C1 segment of cervical spinal cord (tissue), 14 donors: ENCODE results near the gene DAAM1.

Source experiments
- DNase-seq, 14 donors: peaks; one replicate each; lab custom pipeline; 2025; lab: John Stamatoyannopoulos, UW

DAAM1 gene

DNA sequence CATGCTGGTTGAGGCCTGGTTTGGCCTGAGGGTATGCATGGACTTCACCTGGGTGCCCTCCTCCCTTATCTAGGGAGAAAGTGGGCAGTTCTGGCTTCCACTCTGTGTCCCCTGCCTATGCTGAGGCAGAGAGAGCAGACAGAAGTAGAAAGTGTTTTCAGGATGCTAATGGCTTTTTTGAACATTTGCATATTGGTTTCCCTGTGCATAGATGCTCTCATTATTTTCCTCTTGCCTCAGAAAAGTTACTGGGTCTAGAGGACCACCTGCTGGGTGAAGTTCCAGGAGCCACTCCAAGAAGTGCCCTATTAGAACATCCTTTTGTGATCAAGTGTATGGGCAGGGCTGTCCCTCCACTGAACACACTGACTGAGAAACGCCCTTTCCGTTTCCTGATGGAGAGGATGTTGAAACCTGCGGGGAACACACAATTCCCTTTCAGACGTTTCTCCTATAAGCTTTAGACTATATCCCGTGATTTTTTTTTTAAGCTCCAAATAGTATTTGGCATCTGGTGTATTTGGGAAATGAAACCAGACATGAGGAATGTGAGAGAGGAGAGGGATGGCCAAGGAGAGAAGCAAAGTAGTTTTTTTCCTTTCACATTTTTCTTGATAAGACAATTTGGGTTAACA is 66.6 kb downstream of the DAAM1 start:
- DNase-seq, result no peak

DNA sequence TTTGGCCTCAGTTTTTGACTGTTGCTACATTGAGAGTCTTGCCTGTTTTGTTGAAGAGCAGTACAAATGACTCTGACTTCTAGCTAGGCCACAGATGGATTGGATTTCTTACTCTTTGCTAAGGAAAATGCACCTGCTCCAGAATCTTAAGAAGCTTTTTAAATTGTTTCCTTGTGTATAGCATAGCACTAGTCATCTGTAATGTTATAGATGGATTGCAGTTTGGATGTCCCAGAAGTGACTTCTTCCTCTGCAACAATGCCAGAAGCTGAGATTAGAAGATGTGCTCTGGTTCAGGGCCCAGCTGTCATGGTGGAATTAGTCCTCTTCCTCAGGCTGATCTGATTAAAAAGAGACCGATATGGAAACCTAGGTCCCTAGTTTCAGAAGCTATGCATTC is 67.9 kb downstream of the DAAM1 start:
- no peak for DNase-seq

DNA sequence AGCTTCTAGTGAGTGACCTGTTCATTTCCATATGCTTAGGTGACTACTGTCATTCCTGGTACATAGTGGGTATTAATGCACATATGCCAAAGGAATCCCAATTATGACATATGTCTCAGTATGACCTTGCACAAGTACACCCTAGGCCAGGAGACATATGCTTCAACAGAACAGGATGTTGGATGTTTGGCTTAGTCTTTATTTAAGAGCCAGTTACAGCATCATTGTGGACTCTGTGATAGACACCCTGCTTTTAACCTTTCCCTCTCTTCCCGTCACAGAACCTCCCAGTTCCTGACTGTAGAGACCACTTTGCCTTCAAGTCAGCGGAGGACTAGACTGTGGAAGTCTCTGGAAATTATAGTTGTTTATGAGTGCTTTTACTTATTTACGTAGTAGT is 72.9 kb downstream of the DAAM1 start:
- DNase-seq, result no peak

DNA sequence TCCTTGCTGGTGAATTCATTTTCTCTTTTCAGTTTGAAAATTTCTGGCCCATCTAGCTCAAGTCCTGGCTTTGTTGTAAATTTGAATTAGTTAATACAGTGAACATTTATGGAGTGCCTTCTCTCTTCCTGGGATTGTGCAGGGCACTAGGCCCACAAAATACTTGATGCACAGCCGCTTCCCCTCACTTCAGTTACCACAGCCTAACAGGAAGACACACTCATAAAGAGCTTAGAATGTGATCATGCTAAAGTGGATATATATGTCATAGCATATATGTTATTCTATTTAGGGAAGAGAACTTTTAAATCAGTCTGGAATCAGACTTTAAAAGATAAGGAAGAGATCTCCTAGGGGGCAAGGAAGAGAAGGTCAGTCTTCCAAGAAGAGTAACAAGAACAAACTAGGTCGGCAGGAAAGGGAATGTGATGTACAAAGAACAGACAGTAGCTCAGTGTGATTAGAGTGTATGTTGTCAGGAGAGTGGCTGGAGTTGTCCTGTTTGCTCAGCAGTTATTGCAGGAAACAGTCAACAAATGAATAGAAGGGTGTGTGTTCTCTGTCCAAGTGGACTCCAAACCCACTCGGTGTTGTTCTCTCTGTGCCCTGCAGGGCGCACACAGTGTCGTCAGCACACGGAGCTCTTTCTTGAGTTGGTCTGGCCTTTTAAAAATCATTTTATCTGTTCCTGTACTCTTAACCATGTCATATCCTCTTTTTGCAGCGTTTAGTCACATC is 74.4 kb downstream of the DAAM1 start:
- DNase-seq, result no peak

DNA sequence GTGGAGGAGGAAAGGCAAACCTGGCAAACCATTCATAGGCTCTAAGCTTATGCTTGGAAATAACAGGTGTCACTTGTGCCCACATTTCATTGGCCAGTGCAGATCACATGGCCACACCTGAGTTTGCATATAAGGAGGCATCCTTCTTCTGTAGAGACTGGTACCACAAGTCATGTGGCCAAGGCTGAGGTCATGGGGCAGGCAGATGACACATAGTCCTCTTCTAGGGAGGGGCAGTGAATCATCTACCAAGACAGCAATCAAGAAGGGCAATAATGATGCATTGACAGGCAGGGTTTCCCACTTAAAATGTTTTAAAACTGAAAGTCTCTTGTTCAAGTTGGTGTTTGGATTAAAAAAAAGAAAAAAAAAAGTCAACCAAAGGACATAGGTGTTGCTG is 77.3 kb downstream of the DAAM1 start:
- DNase-seq, result no peak

- DNase-seq, result no peak
Observed at GRCh38 chr14:59267046-59267445, 78.6 kb downstream of the DAAM1 start.

GRCh38 chr14:59268011-59268410 is 79.5 kb downstream of the DAAM1 start:
- DNase-seq, result no peak

- no peak for DNase-seq
Observed at GRCh38 chr14:59268858-59269257, 80.4 kb downstream of the DAAM1 start.

GRCh38 chr14:59269466-59269865 is 81.0 kb downstream of the DAAM1 start:
- no peak for DNase-seq

- no peak for DNase-seq
Observed at GRCh38 chr14:59271256-59271655, 82.8 kb downstream of the DAAM1 start.

DNA sequence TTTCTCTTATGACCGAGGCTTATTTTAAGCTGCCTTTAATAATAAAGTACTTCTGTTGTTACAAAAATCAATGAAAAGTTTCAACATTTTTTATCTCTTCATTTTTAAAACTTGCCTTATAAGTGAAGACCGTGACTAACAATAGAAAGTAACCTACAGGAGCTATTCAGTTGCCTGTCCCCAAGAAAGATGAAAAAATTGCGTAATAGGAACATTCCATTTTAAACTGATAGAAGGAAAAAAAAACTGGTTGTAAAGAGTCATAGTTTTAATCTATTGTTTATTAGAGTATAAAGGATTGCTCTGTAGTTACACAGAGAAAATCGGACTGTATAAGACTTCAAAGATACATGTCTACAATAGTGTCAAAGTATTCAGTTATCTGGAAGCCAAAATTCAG is 83.3 kb downstream of the DAAM1 start:
- DNase-seq, result no peak

GRCh38 chr14:59272633-59273032 is 84.2 kb downstream of the DAAM1 start:
- DNase-seq, result no peak

DNA sequence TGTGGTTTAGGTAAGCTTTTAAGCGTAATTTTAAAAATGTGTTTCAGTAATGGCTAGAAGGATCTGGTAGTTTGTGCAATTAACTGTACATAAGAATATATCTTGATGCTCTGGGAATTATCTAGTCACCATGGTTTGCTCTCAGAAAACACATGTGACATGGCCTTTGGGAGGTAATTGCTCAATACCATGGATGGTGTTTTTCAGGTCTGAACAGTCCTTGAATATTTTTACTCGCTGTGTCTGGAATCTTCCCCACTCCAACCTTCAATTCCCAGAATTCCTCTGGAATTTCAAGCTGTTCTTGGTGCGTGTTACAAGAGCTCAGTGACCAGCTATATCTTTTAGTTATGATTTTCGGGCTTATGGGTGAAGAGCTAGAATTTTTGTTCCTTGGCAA is 85.3 kb downstream of the DAAM1 start:
- no peak for DNase-seq

- DNase-seq, result no peak
Observed at GRCh38 chr14:59274991-59275391, 86.5 kb downstream of the DAAM1 start.

GRCh38 chr14:59275668-59276067 is 87.2 kb downstream of the DAAM1 start:
- DNase-seq, result no peak

- DNase-seq, result no peak
Observed at GRCh38 chr14:59276235-59276634, 87.8 kb downstream of the DAAM1 start.

DNA sequence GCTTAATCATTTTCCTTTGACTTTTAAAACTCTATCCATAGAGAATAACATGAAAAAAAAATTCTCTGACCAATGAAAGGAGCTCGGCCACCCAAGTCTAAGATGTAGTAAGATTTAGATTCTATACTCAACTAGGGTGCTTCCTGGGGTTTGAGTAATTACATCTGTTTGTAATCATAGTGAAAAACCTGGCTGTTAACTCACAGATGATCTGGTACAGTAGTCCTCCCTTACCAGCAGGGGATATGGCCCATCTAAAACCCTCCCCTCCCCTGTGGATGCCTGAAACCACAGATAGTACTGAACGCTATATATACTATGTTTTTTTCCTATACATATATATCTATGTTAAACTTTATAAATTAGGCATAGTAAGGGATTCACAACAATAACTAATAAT is 89.2 kb downstream of the DAAM1 start:
- no peak for DNase-seq

DNA sequence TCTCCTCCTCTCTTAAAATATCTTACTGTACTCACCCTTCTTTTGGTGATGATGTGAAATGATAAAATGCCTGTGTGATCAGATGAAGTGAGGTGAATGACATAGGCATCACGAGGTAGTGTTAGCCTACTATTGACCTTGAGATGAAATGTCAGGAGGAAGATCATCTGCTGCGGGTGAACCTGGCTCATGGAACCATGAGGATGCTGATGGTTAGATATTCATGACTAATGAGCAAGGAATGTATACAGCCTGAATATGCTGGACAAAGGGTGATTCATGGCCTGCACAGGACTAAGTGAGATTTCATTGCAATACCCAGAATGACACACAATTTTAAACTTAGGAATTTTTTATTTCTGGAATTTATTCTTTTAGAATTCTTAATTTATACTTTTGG is 89.6 kb downstream of the DAAM1 start:
- DNase-seq, result no peak

DNA sequence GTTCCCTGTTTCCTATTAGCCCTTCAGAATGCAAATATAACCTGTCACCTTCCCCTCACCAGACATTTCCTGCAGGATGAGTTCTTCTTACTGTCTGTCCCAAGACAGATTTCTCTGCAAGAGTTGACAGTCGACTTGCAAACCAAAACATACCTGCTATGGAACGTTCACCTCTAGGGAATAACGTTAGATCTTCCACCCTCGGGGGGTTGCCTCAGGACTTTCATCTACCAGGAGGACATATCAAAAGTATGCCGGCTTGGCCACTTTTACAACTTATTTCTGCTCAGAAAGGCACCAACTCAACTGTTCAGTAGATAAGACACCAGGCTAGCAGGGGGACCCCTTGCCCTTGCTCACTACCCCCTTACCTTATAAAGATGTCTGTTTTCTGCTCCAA is 92.5 kb downstream of the DAAM1 start:
- DNase-seq, result no peak

DNA sequence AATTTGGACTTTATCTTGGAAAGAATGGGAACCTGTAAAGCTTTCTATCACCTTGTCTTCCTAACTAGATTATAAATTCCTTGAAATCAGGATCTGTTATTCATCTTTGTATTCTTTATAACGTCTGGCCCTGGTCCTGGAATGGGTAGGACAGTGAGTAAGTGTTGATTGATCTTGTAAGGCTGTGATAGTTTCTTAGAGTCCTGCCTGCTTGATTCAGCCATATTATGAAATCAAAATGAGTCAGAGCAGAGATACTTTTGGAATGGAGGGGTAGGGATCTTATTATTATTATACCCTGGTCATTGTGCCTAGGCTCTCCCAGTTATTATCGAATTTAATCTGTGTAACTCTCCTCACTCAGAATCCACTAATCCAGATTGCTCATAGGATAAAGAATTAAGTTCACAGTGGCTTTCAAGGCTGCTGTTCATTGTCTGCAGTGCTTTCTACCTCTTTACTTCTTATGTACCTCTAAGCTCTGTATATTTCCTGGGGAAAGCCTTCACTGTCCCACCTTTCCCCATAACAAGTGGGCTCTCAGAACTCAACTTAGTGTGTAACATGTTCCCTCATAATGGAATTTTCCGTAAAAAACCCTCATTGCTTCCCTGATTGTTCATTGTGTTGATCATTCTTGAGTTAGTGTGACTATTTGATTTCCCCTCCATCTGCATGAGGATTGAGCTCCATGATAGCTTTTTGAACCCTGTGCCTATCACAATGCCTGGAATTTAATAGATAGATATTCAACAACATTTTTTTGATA is 93.3 kb downstream of the DAAM1 start:
- no peak for DNase-seq

DNA sequence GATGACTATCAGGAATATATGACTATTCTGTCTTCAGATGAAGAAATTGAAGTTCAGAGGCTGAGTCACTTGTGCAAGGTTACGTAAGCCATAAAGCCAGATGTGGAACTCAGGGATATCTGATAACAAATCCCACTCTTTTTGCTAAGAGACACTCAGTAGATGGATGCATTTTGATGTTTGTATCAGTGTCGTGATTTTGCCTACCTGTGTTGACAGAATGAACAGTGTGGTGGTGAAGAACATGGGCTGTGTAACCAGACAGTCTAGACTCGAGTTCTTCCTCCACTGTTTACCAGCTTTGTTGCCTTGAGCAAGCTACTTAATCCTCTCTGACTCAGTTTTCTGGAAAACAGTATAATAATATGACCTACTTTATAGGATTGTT is 93.9 kb downstream of the DAAM1 start:
- DNase-seq, result no peak

DNA sequence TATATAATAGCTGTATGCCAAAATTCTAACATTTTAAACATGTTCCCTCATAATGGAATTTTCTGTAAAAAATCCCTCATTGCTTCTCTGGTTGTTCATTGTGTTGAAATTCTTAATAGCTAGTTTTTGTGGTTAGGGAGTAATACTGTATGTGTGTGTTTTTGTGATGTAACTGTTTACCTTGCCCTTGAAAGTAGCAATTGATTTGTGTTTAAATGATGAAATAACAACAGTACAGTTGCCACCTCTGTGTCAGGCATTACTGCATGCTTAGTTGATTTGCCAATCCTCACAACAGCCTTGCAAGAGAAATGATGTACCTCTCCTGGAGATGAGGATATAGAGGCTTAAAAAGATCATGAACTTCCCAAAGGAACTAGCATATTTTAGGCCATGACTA is 94.9 kb downstream of the DAAM1 start:
- DNase-seq, result no peak

GRCh38 chr14:59284059-59284458 is 95.6 kb downstream of the DAAM1 start:
- DNase-seq, result no peak
